GM13976 (cell line): ENCODE results near the gene ZDHHC14.
"Not testable (repeated sequence)": the region's sequence is repeated elsewhere in the genome, so short reads cannot be mapped to it uniquely, and the experiment has no call there.

Experiments used
- DNase-seq: peaks from one replicate; pipeline ENCODE4 v3.0.0; 2012; ENCODE audit warnings: low spot score
- in situ Hi-C: fragments of 300-500 bp; cut with MboI; formaldehyde crosslinking; loops from one replicate; pipeline ENCODE4 v1.12.0; 2022; ENCODE audit warnings: low sequenced_read_pairs, mixed read lengths, inconsistent platforms; ENCODE audit not compliant: unreplicated experiment
- TF ChIP-seq, protein P1 (sequence below): IDR thresholded peaks from 2 replicates; pipeline ENCODE4 v1.5.1; 2012; ENCODE audit warnings: borderline replicate concordance, mild to moderate bottlenecking; ENCODE audit not compliant: insufficient read depth; ENCODE audit errors: extremely low read depth, missing control alignments, control extremely low read depth

Gene ZDHHC14

DNA sequence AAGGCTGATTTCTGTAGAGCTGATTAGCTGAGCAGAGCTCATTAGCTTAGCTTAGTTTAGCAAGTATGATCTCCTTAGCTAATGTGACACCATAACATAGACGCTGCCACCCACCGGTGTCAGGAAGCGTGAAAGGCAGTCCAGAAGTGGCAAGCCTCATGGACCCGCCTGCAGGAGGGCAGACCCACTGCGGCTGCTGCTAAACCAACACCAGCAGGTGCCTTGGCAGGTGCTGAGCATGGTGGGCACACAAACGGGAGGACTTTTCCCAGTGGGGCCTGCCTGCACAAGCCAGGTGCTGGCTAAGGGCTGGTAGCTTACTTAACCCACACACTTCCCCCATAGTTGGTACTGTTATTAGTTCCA is 22.7 kb downstream of the ZDHHC14 start:
- DNase-seq: peak; percentile 7
- in situ Hi-C loops: no loop called here
- TF ChIP-seq, protein P1, sequence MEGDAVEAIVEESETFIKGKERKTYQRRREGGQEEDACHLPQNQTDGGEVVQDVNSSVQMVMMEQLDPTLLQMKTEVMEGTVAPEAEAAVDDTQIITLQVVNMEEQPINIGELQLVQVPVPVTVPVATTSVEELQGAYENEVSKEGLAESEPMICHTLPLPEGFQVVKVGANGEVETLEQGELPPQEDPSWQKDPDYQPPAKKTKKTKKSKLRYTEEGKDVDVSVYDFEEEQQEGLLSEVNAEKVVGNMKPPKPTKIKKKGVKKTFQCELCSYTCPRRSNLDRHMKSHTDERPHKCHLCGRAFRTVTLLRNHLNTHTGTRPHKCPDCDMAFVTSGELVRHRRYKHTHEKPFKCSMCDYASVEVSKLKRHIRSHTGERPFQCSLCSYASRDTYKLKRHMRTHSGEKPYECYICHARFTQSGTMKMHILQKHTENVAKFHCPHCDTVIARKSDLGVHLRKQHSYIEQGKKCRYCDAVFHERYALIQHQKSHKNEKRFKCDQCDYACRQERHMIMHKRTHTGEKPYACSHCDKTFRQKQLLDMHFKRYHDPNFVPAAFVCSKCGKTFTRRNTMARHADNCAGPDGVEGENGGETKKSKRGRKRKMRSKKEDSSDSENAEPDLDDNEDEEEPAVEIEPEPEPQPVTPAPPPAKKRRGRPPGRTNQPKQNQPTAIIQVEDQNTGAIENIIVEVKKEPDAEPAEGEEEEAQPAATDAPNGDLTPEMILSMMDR: no peak

DNA sequence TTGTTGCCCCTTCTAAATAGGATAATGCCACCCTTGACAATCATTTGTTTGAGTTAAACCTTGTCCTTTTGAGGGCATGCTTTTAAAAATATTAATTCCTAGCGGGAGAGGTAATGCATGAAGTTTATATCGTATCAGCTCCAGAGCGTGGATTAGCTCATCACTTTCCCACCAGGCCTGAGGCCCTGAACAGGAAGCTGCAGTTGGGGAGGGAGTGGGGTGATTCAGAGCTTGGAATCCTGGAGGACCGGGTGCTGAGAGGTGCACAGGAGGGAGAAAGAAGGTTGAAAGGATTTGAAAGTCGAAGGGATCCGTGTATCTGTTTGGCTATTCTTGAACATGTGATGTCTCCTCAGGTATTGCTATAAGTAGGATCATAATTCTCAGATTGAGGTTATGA is 25.0 kb downstream of the ZDHHC14 start:
- in situ Hi-C loops: no loop called here
- no peak for DNase-seq
- TF ChIP-seq, protein P1: no peak

DNA sequence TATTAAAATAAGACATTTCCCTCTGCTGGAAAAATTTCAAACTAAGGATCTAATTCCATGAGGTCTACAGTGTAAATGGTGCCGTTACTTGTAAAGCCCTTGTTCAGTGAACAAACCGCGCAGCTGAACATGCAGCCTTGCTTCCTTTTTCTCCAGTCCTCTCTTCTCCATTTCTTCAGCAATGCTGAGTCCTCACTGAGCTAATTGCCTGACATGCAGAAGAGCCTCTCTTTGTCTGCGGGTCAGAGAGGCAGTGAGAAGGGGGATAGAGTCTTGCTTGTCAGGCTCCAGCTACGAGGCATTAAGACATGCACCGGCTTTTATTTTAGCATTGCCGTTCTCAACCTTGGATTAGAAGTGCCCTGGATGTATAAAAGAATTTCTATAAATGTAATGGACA is 25.7 kb downstream of the ZDHHC14 start:
- DNase-seq: peak; percentile 8
- in situ Hi-C loops: no loop called here
- TF ChIP-seq, protein P1: no peak

DNA sequence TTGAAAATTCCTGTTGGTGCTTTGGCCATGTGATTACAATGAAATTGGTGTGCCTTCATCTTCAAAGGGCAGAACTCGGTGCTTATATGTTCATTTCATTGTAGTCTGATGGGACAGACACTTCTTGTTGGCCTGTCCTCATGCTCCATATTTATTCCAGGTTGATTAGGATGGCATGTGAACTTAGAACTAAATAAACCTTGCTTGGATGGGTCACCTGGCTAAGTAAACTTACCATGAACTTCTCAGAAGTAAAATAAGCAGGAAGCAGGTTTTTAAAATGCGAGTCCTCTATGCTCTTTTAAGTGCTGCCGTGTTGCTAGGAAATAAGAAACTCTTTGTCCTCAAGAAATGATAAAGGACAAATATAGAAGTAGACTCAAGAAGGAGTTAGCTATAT is 26.7 kb downstream of the ZDHHC14 start:
- TF ChIP-seq, protein P1: no peak
- DNase-seq: no peak
- in situ Hi-C loops: no loop called here

DNA sequence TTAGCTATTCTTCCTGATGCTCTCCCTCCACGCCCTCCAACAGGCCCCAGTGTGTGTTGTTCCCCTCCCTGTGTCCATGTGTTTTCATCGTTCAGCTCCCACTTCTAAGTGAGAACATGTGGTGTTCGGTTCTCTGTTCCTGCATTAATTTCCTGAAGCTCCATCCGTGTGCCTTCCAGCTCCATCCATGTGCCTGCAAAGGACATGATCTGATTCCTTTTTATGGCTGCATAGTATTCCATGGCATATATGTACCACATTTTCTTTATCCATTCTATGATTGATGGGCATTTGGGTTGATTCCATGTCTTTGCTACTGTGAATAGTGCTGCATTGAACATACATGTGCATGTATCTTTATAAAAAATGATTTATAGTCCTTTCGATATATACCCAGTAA is 27.4 kb downstream of the ZDHHC14 start:
- DNase-seq, in situ Hi-C loops: not testable (repeated sequence)

DNA sequence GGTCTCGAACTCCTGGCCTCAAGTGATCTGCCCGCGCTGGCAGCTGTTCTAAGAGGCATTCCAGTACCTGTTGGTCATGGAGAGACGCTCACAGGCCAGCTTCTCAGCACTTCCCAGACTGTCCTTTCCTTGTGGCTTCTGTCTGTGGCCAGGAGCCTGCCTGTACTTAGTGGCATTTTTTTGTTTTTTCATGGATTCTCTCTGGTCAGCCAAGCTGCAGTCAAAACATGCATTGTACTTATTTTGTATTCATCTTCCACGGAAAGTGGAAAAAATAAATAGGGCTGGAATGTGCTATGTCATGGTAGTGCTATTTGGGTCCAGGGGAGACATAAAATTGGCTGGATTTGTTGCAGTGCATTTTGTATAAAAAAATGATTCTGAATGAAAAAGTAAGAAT is 29.1 kb downstream of the ZDHHC14 start:
- TF ChIP-seq, protein P1: no peak
- in situ Hi-C loops: no loop called here
- no peak for DNase-seq

DNA sequence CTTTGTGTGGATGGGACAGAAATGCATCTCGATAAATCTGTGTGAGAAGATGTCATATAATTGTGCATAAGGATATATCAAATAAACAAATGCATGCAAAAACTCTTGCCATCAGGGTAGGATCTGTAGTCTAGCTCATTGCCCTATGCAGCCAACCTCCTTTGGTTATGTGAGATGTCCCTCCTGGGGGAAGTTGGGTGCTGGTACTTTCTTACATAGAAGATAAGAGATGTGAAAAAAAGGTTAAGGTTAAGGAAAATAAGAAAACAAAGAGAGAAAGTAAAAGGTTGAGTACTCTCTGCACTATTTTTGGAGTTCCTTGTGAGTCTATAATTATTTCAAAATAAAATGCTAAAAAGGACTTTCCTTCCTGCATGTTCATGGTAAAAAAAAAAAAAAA is 30.4 kb downstream of the ZDHHC14 start:
- TF ChIP-seq, protein P1: no peak
- in situ Hi-C loops: no loop called here
- DNase-seq: no peak
